ENCODE results near the gene PRKCA. TPM values are rescaled to one million over a fixed set of nuclear protein-coding genes. Genes with fewer than 3 reads are reported as not detected.

PRKCA gene
- total RNA-seq, 6 experiments from 2014 or later, result 81.2 to 106 (median 92.9) TPM

GRCh38 chr17:66760324-66760723 is 457.9 kb downstream of the PRKCA start:
- Mint-ChIP-seq H3K36me3 (ENCODE audit: low read depth) (peaks cover 17% of the 10 kb centered on the region), H3K27me3 (ENCODE audit: insufficient read depth) (peaks cover 2% of the 10 kb centered on the region; the same call in 1 of the 2 replicates), H3K9me3 (no peaks in the 10 kb centered on the region), H3K4me1 (ENCODE audit: low read depth) (no peaks in the 10 kb centered on the region), H3K27ac (no peak overlapping the region), H3K4me3 (no peak overlapping the region)
- TF ChIP-seq CTCF (IDR thresholded peaks at IDR 0.05), result no peak
- DNase-seq, result no peak

- no peak for TF ChIP-seq CTCF (IDR thresholded peaks at IDR 0.05)
- Mint-ChIP-seq H3K27ac (no peak overlapping the region), H3K27me3 (ENCODE audit: insufficient read depth) (peaks cover 4% of the 10 kb centered on the region; the same call in 1 of the 2 replicates)
Observed at GRCh38 chr17:66762276-66762675, 459.9 kb downstream of the PRKCA start.

GRCh38 chr17:66763056-66763455 is 460.6 kb downstream of the PRKCA start:
- Mint-ChIP-seq H3K36me3 (ENCODE audit: low read depth) (peaks cover 13% of the 10 kb centered on the region), H3K27me3 (ENCODE audit: insufficient read depth) (peaks cover 4% of the 10 kb centered on the region; the same call in 1 of the 2 replicates), H3K9me3 (no peaks in the 10 kb centered on the region), H3K4me3 (no peak overlapping the region), H3K27ac (no peak overlapping the region), H3K4me1 (ENCODE audit: low read depth) (no peaks in the 10 kb centered on the region)
- no peak for DNase-seq
- TF ChIP-seq CTCF (IDR thresholded peaks at IDR 0.05), result no peak

More at GRCh38 chr17:66762276-66762675, 459.9 kb downstream of the PRKCA start:
- H3K4me3 Mint-ChIP-seq, result no peak overlapping the region
- no peaks in the 10 kb centered on the region for H3K4me1 Mint-ChIP-seq (ENCODE audit: low read depth)
- no peaks in the 10 kb centered on the region for H3K9me3 Mint-ChIP-seq
- DNase-seq, result no peak
- peaks cover 9% of the 10 kb centered on the region for H3K36me3 Mint-ChIP-seq (ENCODE audit: low read depth)

GRCh38 chr17:66764506-66764905 is 462.1 kb downstream of the PRKCA start:
- no peak for DNase-seq
- no peak overlapping the region for H3K27ac Mint-ChIP-seq
- H3K27me3 Mint-ChIP-seq (ENCODE audit: insufficient read depth), result peaks cover 2% of the 10 kb centered on the region; the same call in 1 of the 2 replicates
- no peaks in the 10 kb centered on the region for H3K9me3 Mint-ChIP-seq
- no peaks in the 10 kb centered on the region for H3K4me1 Mint-ChIP-seq (ENCODE audit: low read depth)
- peaks cover 13% of the 10 kb centered on the region for H3K36me3 Mint-ChIP-seq (ENCODE audit: low read depth)
- TF ChIP-seq CTCF (IDR thresholded peaks at IDR 0.05), result no peak
- no peak overlapping the region for H3K4me3 Mint-ChIP-seq

GRCh38 chr17:66767154-66767933 is 464.9 kb downstream of the PRKCA start:
- Mint-ChIP-seq H3K4me3 (no peak overlapping the region), H3K27me3 (ENCODE audit: insufficient read depth) (peaks cover 2% of the 10 kb centered on the region; the same call in 1 of the 2 replicates), H3K36me3 (ENCODE audit: low read depth) (peaks cover 13% of the 10 kb centered on the region), H3K4me1 (ENCODE audit: low read depth) (no peaks in the 10 kb centered on the region), H3K9me3 (no peaks in the 10 kb centered on the region), H3K27ac (no peak overlapping the region)
- DNase-seq, result no peak
- no peak for TF ChIP-seq CTCF (IDR thresholded peaks at IDR 0.05)

Measured in HFFc6 (cell line).